ENCODE results near the gene SLN. TPM values are rescaled to one million over a fixed set of nuclear protein-coding genes. Genes with fewer than 3 reads are reported as not detected.

The SLN gene
- total RNA-seq, 4 donors from 2014 or later: 0.96 TPM; not detected in 3

DNA sequence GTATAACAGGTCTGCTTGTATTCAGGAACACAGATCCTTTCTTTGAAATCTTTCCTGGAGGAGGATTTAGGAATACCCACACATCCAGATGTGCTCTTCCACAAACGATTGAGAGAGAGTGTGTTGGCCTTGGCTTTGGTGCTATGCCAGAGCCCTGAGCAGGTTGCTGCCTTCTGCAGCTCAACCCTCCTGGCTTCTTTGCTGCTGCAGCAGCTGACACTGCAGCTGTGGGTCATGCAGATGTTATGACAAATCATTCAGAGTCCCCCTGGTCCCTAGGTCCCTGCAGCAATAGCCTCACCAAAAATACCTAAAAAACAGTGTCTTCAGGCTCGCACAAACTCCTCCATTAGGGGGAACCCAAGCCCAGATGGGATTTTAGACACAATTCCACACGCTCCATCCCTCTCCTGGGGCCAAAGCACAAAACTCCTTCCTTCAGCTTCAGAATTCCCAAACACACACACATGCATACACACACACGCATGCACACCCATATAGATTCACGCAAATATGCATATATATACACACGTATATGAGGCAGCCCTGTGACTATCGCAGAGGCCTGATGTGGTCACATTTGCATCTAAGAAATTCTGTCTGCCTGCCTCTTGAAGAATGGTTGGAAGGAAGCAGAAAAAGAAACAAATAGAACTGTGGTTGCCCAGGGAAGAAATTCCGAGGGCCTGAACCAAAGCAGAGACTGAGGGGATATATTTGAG, 35.4 kb downstream of the SLN start:
- no peaks in the 10 kb centered on the region for H3K4me1 ChIP-seq
- H3K9me3 ChIP-seq: no peaks in the 10 kb centered on the region
- DNase-seq: no peak
- H3K4me3 ChIP-seq: no peak overlapping the region
- intact Hi-C loops (cut with DNase I; ENCODE audit: low total_unique reads) (no loop called here), in situ Hi-C loops (cut with MboI; ENCODE audit: low pct_ligation_motif_present in 1 of 4, low pct_unique_long_range_greater_than_20kb in 1 of 4, low sequenced_read_pairs in 3 of 4) (loop anchor here in 2 of 4 donors (25.0 kb wide), 1 partner anchor 89 kb away; the partner anchor contains the start of gene ELMOD1 (in 2 of the 2))
- WGBS, 2 donors (ENCODE audit: low coverage in 1 of 2): 77 to 83% methylated on average over 6 to 8 of the region's 8 CpGs
- no peak for TF ChIP-seq POLR2A (IDR thresholded peaks at IDR 0.05)
- H3K27ac ChIP-seq: no peak overlapping the region
- no peaks in the 10 kb centered on the region for H3K27me3 ChIP-seq
- H3K36me3 ChIP-seq: no peaks in the 10 kb centered on the region

DNA sequence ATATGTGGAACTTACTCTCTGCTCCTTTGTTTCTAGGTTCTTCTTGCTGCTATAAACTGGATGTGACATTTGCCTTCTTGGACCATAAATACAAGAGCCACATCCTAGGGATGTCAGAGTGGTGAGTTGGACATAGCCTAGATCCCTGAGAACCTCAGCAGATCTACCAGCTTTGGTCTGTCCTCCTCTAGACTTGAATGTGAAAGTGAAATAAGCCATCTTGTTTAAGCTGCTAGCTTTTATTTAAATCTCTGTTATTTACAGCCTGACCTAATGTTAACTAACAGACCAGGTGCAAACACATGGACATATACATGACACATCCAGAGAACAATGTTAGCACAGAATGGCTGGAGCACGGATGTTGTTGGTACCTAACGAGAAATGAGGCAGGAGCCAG, 36.0 kb downstream of the SLN start:
- intact Hi-C loops (cut with DNase I; ENCODE audit: low total_unique reads) (no loop called here), in situ Hi-C loops (cut with MboI; ENCODE audit: low pct_ligation_motif_present in 1 of 4, low pct_unique_long_range_greater_than_20kb in 1 of 4, low sequenced_read_pairs in 3 of 4) (loop anchor here in 2 of 4 donors (25.0 kb wide), 1 partner anchor 89 kb away; the partner anchor contains the start of gene ELMOD1 (in 2 of the 2))
- DNase-seq: no peak
- Histone ChIP-seq H3K27ac (no peak overlapping the region), H3K36me3 (no peaks in the 10 kb centered on the region), H3K9me3 (no peaks in the 10 kb centered on the region), H3K4me1 (no peaks in the 10 kb centered on the region), H3K4me3 (no peak overlapping the region), H3K27me3 (no peaks in the 10 kb centered on the region)
- 62 to 70% methylated on average over 2 of the region's 2 CpGs for WGBS, 2 donors (ENCODE audit: low coverage in 1 of 2)
- TF ChIP-seq POLR2AphosphoS5 (IDR thresholded peaks at IDR 0.05): no peak
- TF ChIP-seq POLR2A (IDR thresholded peaks at IDR 0.05): no peak
- no peak for TF ChIP-seq EP300 (IDR thresholded peaks at IDR 0.05; ENCODE audit: low read depth)
- TF ChIP-seq, protein P1, sequence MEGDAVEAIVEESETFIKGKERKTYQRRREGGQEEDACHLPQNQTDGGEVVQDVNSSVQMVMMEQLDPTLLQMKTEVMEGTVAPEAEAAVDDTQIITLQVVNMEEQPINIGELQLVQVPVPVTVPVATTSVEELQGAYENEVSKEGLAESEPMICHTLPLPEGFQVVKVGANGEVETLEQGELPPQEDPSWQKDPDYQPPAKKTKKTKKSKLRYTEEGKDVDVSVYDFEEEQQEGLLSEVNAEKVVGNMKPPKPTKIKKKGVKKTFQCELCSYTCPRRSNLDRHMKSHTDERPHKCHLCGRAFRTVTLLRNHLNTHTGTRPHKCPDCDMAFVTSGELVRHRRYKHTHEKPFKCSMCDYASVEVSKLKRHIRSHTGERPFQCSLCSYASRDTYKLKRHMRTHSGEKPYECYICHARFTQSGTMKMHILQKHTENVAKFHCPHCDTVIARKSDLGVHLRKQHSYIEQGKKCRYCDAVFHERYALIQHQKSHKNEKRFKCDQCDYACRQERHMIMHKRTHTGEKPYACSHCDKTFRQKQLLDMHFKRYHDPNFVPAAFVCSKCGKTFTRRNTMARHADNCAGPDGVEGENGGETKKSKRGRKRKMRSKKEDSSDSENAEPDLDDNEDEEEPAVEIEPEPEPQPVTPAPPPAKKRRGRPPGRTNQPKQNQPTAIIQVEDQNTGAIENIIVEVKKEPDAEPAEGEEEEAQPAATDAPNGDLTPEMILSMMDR (IDR thresholded peaks at IDR 0.05): no peak

DNA sequence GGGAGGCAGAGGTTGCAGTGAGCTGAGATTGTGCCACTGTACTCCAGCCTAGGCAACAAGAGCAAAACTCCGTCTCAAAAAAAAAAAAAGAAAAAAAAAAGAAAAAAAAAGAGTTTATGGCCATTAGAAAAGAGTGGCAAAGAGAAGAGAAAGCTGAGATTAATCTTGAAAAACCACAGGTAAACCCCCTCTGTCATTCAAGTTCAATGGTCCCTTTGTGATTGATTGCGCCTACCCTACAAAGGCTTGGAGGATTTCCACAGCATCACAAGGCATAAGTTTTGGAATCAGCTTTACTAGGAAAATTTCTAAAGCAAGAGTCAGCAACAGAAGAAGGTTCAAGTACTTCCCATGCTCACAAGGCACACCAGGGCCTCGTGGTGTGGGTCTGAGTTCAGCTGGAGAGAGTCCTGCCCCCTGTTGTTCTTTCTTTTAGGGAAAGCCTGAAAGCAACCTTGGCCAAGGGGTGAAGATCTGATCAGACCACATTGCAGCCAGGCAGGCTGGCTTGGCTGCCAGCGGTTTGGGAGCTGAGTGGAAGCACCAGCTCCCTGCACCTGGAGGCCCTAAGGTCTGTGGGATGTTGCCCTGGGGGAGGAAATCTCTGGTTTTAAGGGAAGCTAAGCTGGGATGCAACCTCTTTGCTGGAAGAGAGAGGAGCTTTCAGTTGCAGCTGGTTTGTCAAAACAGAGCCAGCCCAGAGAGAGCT, 41.8 kb downstream of the SLN start:
- H3K36me3 ChIP-seq: no peaks in the 10 kb centered on the region

DNA sequence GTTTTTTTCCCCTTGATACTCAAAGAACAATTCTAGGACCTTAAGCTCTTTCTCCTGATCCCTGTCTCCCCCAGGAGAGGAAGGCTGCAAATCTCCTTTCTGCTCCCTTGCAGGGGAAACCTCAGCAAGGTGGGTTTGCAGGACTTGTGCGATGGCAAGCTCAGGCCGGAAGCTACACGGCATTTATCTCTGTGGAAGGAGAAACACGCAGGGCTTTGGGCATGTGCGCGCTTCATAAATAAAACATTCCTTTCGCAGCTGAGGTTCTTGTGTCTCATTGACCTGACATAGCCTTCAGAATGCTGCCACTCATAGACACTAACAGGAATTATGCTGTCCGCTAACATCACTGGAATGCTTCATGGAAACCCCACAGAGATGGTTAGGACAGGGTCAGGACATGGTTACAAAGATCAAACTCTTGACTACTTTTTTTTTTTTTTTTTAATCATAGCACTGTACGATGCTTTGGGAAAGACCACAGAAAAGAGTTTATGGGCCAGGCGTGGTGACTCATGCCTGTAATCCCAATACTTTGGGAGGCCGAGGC, 42.6 kb downstream of the SLN start:
- TF ChIP-seq POLR2A (IDR thresholded peaks at IDR 0.05): no peak
- no peak for TF ChIP-seq EP300 (IDR thresholded peaks at IDR 0.05; ENCODE audit: low read depth)
- TF ChIP-seq, protein P1 (IDR thresholded peaks at IDR 0.05): no peak
- TF ChIP-seq POLR2AphosphoS5 (IDR thresholded peaks at IDR 0.05): no peak
- 80 to 81% methylated on average over 3 to 11 of the region's 11 CpGs for WGBS, 2 donors (ENCODE audit: low coverage in 1 of 2)
- no peaks in the 10 kb centered on the region for H3K4me1 ChIP-seq
- no peak for DNase-seq
- no peak overlapping the region for H3K4me3 ChIP-seq
- no peaks in the 10 kb centered on the region for H3K9me3 ChIP-seq
- H3K27ac ChIP-seq: no peak overlapping the region
- H3K36me3 ChIP-seq: no peaks in the 10 kb centered on the region
- in situ Hi-C loops (cut with MboI; ENCODE audit: low pct_ligation_motif_present in 1 of 4, low pct_unique_long_range_greater_than_20kb in 1 of 4, low sequenced_read_pairs in 3 of 4) (no loop called here), intact Hi-C loops (cut with DNase I; ENCODE audit: low total_unique reads) (no loop called here)
- no peaks in the 10 kb centered on the region for H3K27me3 ChIP-seq

More for the DNA sequence above, 41.8 kb downstream of the SLN start:
- Histone ChIP-seq H3K4me3 (no peak overlapping the region), H3K4me1 (no peaks in the 10 kb centered on the region), H3K27ac (no peak overlapping the region), H3K9me3 (no peaks in the 10 kb centered on the region), H3K27me3 (no peaks in the 10 kb centered on the region)
- intact Hi-C loops (cut with DNase I; ENCODE audit: low total_unique reads): no loop called here
- WGBS, 2 donors (ENCODE audit: low coverage in 1 of 2): 68 to 100% methylated on average over 1 to 4 of the region's 4 CpGs
- DNase-seq: no peak
- in situ Hi-C loops (cut with MboI; ENCODE audit: low pct_ligation_motif_present in 1 of 4, low pct_unique_long_range_greater_than_20kb in 1 of 4, low sequenced_read_pairs in 3 of 4): no loop called here
- TF ChIP-seq POLR2A (IDR thresholded peaks at IDR 0.05) (no peak), EP300 (IDR thresholded peaks at IDR 0.05; ENCODE audit: low read depth) (no peak), POLR2AphosphoS5 (IDR thresholded peaks at IDR 0.05) (no peak)
- TF ChIP-seq, protein P1 (IDR thresholded peaks at IDR 0.05): no peak
